ENCODE data around the gene MBOAT1.

- no peak for TF ChIP-seq CTCF (optimal IDR thresholded peaks at IDR 0.05 in 1 of 3, IDR thresholded peaks at IDR 0.05 in 1 of 3, conservative IDR thresholded peaks at IDR 0.05 in 1 of 3; ENCODE audit: extremely low read depth in 1 of 3, insufficient read depth in 2 of 3, low read length in 3 of 3)
- TF ChIP-seq EZH2 (IDR thresholded peaks at IDR 0.05; ENCODE audit: low read length): no peak
Measured at GRCh38 chr6:20254295-20254694, 42.0 kb upstream of the MBOAT1 start.
